Calu3 (cell line): ENCODE measurements around the gene TOR2A. TPM values are rescaled to one million over a fixed set of nuclear protein-coding genes. Genes with fewer than 3 reads are reported as not detected.

ENCODE experiments used
- BruUV-seq: library from RNA; stranded (reverse); fragments of 400-500 nt; replicated peaks from 2 replicates; lab custom pipeline; 2021; lab: Mats Ljungman, UMichigan
- CTCF ChIA-PET: fragments of 300-600 bp; sonication (Branson Sonifier 250); formaldehyde crosslinking; loops from one replicate; lab custom pipeline; 2022; ENCODE audit warnings: antibody characterized with exemption; lab: Charles Lee
- DNase-seq: peaks from one replicate; pipeline ENCODE4 v3.0.0; 2022
- H3K27ac Mint-ChIP-seq: one replicate; pipeline ENCODE4 v1.8.0; 2022; ENCODE audit warnings: mixed read lengths; ENCODE audit not compliant: unreplicated experiment
- H3K27me3 Mint-ChIP-seq: one replicate; pipeline ENCODE4 v1.8.0; 2022; ENCODE audit warnings: mixed read lengths; ENCODE audit not compliant: unreplicated experiment
- H3K36me3 Mint-ChIP-seq: one replicate; pipeline ENCODE4 v1.8.0; 2022; ENCODE audit warnings: mild to moderate bottlenecking, moderate library complexity, mixed read lengths; ENCODE audit not compliant: insufficient read depth, unreplicated experiment
- H3K4me1 Mint-ChIP-seq: one replicate; pipeline ENCODE4 v1.8.0; 2022; ENCODE audit warnings: mild to moderate bottlenecking, low read depth, mixed read lengths; ENCODE audit not compliant: unreplicated experiment
- H3K4me3 Mint-ChIP-seq: one replicate; pipeline ENCODE4 v1.8.0; 2022; ENCODE audit warnings: mild to moderate bottlenecking, low read depth, moderate library complexity, mixed read lengths; ENCODE audit not compliant: unreplicated experiment
- H3K9me3 Mint-ChIP-seq: one replicate; pipeline ENCODE4 v1.8.0; 2022; ENCODE audit warnings: low read depth, mixed read lengths; ENCODE audit not compliant: unreplicated experiment
- intact Hi-C: fragments of 100-400 bp; cut with micrococcal nuclease; formaldehyde crosslinking; loops from one replicate; pipeline ENCODE4 v1.10.0; 2022; ENCODE audit not compliant: unreplicated experiment
- total RNA-seq: library from RNA; stranded (reverse); gene quantifications from 2 replicates; pipeline ENCODE4 v1.2.3, GENCODE V29; 2022
- TF ChIP-seq, protein P1 (sequence below): fragments of 200-600 bp; IDR thresholded peaks from one replicate; pipeline ENCODE4 v1.8.0; 2022; ENCODE audit warnings: antibody characterized with exemption; ENCODE audit not compliant: unreplicated experiment

The TOR2A gene
- total RNA-seq, 1 experiment from 2014 or later: 7.6 TPM

DNA sequence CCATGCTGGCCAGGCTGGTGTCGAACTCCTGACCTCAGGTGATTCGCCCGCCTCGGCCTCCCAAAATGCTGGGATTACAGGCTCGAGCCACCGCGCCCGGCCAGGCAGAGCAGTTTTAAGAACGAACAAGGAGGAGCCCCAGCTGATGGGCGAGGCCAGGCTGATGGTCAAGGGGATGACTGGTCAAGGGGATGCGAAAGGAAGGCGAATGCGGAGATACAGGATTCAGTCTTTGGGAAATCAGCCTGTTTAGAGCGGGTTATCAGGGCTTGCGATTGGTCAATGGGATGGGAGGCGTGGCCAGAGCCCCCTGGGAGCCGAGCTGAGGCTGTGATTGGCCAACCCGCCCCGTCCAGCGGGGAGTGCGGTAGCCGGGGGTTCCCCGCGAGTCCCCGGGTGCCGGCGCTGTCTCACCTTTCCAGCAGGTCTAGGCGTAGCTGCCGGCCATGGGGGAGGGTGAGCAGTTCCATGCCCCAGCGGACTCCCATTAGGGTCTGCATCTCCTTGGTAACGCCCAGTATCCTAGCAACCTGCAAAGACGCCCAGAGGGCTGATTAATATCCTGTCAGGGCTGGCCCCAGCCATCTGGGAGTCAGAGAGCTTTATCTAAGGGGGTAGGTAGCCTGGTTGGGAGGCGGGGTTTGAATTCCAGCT, 7.5 kb upstream of the TOR2A start:
- TF ChIP-seq, protein P1, sequence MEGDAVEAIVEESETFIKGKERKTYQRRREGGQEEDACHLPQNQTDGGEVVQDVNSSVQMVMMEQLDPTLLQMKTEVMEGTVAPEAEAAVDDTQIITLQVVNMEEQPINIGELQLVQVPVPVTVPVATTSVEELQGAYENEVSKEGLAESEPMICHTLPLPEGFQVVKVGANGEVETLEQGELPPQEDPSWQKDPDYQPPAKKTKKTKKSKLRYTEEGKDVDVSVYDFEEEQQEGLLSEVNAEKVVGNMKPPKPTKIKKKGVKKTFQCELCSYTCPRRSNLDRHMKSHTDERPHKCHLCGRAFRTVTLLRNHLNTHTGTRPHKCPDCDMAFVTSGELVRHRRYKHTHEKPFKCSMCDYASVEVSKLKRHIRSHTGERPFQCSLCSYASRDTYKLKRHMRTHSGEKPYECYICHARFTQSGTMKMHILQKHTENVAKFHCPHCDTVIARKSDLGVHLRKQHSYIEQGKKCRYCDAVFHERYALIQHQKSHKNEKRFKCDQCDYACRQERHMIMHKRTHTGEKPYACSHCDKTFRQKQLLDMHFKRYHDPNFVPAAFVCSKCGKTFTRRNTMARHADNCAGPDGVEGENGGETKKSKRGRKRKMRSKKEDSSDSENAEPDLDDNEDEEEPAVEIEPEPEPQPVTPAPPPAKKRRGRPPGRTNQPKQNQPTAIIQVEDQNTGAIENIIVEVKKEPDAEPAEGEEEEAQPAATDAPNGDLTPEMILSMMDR: no peak
- no TSS peak for BruUV-seq
- Mint-ChIP-seq H3K4me1 (peaks cover 7% of the 10 kb centered on the region), H3K4me3 (no peak overlapping the region), H3K36me3 (no peaks in the 10 kb centered on the region), H3K27me3 (peaks cover 46% of the 10 kb centered on the region), H3K9me3 (no peaks in the 10 kb centered on the region), H3K27ac (peak overlapping the region; percentile 15)
- intact Hi-C loops: no loop called here
- peak; percentile 33 for DNase-seq
- CTCF ChIA-PET: no interaction called here

DNA sequence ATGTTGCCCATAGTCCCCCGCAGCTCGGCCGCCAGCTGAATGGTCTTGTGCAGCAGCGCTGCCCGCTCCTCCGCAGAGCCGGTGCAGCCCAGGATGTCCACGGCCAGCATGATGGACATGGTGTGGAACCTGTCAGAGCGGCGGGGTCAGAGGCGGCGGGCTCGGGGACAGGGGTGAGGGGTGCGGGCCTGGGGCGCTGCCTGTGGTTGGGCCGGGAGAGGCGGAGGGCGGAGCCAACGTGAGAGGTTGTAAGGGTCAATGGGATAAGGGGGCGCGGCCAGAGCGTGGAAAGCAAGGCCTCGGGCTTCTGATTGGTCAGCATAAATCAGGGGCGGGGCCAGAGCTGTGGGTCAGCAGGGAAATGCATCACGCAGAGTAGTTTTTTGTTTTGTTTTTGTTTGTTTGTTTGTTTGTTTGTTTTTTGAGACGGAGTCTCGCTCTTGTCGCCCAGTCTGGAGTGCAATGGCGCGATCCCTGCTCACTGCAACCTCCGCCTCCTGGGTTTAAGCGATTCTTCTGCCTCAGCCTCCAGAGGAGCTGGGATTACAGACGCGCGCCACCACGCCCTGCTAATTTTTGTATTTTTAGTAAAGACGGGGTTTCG, 6.8 kb upstream of the TOR2A start:
- H3K36me3 Mint-ChIP-seq: no peaks in the 10 kb centered on the region
- peak overlapping the region; percentile 15 for H3K27ac Mint-ChIP-seq
- TF ChIP-seq, protein P1: no peak
- no peaks in the 10 kb centered on the region for H3K9me3 Mint-ChIP-seq
- H3K4me1 Mint-ChIP-seq: peaks cover 7% of the 10 kb centered on the region
- intact Hi-C loops: no loop called here
- H3K27me3 Mint-ChIP-seq: peaks cover 46% of the 10 kb centered on the region
- DNase-seq: no peak
- no peak overlapping the region for H3K4me3 Mint-ChIP-seq
- CTCF ChIA-PET: no interaction called here
- BruUV-seq: no TSS peak

DNA sequence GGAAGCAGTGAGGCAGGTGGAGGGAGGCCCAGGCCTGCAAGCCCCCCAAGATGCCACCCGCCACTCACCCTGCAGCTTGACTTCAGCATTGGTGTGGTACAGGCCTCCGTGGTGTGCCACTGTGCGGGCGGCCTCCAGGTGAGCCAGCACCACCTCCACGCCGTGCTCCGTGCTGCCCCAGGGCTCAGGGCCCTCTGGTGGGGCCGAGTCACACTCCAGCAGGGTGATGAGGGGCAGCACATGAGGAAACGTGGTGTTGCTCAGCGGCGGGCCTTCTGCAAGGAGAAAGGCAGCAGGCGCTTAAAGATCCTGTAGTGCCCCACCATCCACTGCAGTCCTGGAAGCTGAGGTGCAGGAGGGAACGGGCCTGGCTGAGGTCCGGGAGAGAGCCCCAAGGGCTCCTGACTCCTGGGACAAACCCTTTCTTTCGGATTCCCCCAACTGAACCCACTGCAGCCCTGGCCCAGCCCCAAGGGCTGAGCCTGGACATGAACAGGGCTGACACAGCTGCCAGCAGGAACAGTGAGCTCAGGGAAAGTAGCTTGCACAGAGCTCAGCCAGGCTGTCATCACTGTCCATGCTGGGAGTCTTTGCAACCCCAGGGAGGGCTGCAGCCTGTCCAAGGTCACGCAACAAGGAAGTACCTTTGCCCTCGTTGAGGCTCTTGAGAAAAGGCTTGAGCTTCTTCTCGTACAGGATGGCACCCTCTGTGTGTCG, 4.7 kb upstream of the TOR2A start:
- Mint-ChIP-seq H3K27ac (no peak overlapping the region), H3K36me3 (peaks cover 6% of the 10 kb centered on the region), H3K27me3 (peaks cover 53% of the 10 kb centered on the region), H3K4me3 (no peak overlapping the region), H3K9me3 (no peaks in the 10 kb centered on the region), H3K4me1 (peaks cover 7% of the 10 kb centered on the region)
- no peak for DNase-seq
- intact Hi-C loops: loop anchor here (5.0 kb wide), 1 partner anchor 133 kb away; no protein-coding TSS in a partner anchor
- TF ChIP-seq, protein P1: no peak
- no TSS peak for BruUV-seq
- CTCF ChIA-PET: interaction anchor here (0.8 to 1.2 kb wide), 3 partner anchors 31 to 130 kb away, joined by 3 read pairs; no protein-coding TSS in a partner anchor

DNA sequence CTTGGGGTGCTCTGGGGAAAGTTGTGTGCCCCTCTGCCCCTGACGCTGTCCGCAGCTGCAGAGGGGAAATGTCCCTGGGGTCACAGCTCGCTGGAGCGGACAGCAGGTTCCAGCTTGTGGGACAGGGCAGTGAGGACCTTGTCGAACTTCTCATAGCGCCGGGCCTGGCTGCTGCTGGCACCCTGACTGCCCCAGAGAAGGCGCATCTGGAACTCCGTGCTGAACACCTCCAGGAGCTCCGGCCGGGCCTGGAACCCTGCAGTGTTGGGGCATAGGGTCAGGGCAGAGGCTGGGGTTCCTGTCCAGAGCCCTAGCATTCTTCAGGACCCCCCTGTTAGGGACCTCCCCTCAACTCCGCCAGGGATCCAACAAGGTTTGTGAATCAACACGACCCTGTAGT, 3.6 kb upstream of the TOR2A start:
- CTCF ChIA-PET: no interaction called here
- TF ChIP-seq, protein P1: no peak
- no peak overlapping the region for H3K4me3 Mint-ChIP-seq
- H3K27ac Mint-ChIP-seq: no peak overlapping the region
- no peaks in the 10 kb centered on the region for H3K9me3 Mint-ChIP-seq
- intact Hi-C loops: loop anchor here (5.0 kb wide), 1 partner anchor 134 kb away; no protein-coding TSS in a partner anchor
- no TSS peak for BruUV-seq
- peaks cover 7% of the 10 kb centered on the region for H3K4me1 Mint-ChIP-seq
- DNase-seq: no peak
- H3K36me3 Mint-ChIP-seq: peaks cover 6% of the 10 kb centered on the region
- peaks cover 53% of the 10 kb centered on the region for H3K27me3 Mint-ChIP-seq
